Measurements from ENCODE around the gene SCAANT1.

- TF ChIP-seq JUND (IDR thresholded peaks at IDR 0.05) (peak in 1 of 2 donors; percentile 14), CTCF (IDR thresholded peaks at IDR 0.05; ENCODE audit: low read depth, low read length, missing input control) (no peak), ZBTB33 (IDR thresholded peaks at IDR 0.05) (no peak), TAF1 (conservative IDR thresholded peaks at IDR 0.05) (no peak)
Measured at GRCh38 chr3:63960048-63960711, 48.0 kb upstream of the SCAANT1 start.

All from liver (tissue), 3 donors.